C4-2B (cell line): ENCODE results near the gene CERS4.

Experiments used
- ZFX ChIP-seq: fragments of 450-650 bp; IDR thresholded peaks from 2 replicates; pipeline ENCODE4 v1.6.1; 2017
- TF ChIP-seq, protein P1 (sequence below): fragments of 450-650 bp; conservative IDR thresholded peaks from 2 replicates; pipeline ENCODE4 v1.5.1; 2017; ENCODE audit warnings: mild to moderate bottlenecking

- TF ChIP-seq, protein P1, sequence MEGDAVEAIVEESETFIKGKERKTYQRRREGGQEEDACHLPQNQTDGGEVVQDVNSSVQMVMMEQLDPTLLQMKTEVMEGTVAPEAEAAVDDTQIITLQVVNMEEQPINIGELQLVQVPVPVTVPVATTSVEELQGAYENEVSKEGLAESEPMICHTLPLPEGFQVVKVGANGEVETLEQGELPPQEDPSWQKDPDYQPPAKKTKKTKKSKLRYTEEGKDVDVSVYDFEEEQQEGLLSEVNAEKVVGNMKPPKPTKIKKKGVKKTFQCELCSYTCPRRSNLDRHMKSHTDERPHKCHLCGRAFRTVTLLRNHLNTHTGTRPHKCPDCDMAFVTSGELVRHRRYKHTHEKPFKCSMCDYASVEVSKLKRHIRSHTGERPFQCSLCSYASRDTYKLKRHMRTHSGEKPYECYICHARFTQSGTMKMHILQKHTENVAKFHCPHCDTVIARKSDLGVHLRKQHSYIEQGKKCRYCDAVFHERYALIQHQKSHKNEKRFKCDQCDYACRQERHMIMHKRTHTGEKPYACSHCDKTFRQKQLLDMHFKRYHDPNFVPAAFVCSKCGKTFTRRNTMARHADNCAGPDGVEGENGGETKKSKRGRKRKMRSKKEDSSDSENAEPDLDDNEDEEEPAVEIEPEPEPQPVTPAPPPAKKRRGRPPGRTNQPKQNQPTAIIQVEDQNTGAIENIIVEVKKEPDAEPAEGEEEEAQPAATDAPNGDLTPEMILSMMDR = no peak
- TF ChIP-seq ZFX = no peak
Measured at GRCh38 chr19:8269724-8270123, 60.6 kb downstream of the CERS4 start.
